ENCODE measurements around the gene MEAK7.
"Not testable (repeated sequence)": the region's sequence is repeated elsewhere in the genome, so short reads cannot be mapped to it uniquely, and the experiment has no call there.

MEAK7 gene

DNA sequence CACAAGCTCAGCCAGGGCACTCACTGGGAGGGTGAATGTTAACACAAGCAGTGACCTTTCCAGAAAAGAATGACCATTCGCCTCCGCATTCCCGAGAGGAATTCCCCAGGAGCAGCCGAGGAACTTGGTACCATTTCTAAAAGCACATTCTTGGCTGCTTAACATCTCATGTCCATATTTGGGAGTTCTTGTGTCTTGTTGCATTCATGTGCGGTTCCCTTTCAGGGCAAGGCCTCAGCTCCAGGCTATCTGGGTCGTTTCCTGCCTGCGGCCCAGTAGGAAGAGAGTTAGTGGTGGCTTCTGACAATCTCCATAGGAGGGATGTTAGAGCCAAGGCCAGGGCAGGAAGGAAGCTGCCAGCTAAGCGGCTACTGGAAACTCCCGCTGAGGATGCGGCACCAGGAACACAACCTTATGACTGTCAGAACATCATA lies 27.8 kb upstream of the MEAK7 start:
- DNase-seq = no peak

DNA sequence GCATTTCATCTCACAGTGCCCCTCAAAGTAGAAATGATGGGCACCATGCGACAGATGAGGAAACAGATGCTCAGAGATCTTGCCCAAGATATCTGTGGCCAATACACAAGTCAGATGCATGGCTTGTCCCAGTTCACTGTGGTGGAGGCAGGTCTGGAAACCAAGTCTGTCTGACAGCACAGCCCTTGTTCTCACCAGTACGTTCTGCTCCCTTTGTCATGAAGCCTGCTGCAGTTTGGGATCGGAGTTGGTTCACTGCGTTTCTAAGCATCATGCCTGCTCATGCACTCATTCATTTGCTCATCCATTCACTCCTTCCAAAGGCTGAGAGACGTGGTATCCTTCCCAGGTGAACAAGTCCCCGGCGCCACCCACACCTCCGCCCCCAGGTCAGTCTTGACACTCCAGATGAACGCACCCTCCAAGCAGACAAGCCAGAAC lies 27.2 kb upstream of the MEAK7 start:
- no peak for DNase-seq

- no peak for DNase-seq
Observed at GRCh38 chr16:84530590-84530989, 26.1 kb upstream of the MEAK7 start.

DNA sequence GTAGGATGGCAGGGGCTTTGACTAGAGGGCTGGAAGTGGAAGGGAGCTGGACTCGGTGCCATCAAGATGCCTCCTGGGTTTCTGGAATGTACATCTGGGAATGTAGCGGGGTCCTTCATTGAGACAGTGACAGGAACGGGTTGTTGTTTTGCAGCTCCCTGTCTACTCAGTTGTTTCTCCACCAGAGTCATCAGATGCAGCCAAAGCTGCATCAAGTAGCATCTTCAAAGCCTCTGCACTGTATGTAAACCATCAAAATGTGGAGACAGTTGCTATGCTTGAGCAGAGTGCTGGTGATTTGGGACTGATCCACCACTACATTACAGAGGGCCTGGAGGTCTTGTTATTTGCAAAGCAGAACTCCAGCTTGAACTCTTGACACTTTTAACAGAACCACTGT lies 25.1 kb upstream of the MEAK7 start:
- DNase-seq = no peak

DNA sequence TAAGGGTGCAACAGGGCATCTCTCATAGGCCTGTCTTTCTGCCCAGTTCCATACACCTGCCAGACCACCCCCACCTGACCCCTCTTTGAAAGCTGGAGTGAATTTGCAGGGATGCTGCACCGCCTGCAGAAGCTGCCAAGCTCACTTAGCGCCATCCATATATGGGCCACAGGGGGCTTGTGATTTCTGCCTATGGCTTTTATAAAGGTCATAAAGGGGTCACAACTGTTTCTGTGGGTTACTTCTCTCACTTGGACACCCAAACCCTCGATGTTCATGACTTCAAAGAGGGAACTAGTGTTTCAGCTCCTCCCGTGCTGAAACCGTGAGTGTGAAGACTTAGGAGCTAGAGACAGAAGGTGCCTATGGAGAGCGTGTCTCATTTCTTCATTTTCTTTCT lies 23.9 kb upstream of the MEAK7 start:
- DNase-seq = no peak

DNA sequence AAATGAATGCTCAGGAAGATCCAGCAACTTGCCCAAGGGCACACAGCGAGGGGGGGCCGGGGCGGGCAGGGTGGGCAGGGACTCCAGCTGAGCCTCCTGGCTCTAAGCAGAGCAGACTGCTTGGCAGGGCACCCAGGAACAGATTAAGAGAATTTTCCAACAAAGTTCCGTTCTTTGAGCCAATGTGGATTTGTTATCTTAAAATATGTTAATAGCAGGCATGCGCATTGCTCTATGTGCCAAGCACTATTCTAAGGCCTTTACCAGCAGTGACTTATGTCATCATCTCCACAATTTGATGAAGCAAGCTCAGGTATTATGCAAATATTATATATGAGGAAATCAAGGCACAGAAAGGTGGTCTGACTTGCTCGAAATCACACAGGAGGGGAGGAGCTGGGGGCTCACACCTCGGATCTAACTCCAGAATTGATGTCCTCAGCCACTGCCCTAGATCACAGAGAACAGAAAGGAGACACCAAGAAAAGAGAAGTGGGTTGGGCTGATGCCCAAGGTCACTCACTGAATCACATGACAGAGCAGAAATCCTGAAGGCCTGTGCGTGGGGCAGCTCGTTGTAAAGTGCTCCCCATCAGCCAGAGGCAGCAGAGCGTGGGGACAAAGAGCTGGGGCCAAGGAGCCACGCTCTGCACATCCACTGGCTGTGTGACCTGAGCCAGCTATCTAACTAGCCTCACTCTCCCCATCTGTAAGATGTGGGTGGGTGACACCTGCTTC lies 23.2 kb upstream of the MEAK7 start:
- DNase-seq = no peak

- DNase-seq = no peak
Observed at GRCh38 chr16:84526794-84527531, 22.5 kb upstream of the MEAK7 start.

- DNase-seq = not testable (repeated sequence)
Observed at GRCh38 chr16:84524941-84525581, 20.6 kb upstream of the MEAK7 start.

- no peak for DNase-seq
Observed at GRCh38 chr16:84524346-84524920, 20.0 kb upstream of the MEAK7 start.

DNA sequence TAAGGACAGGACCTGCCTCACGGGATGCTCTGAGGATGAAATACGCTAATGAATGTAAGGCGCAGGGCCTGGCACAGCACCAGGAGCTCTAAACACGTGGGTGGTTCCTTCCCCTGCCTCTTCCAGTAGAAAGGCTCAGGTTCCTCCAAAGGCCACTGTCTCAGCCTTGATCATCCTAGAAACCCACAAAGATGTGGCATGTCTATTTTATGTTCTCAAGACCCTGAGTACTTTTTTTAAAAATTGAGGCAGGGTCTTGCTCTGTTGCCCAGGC lies 17.0 kb upstream of the MEAK7 start:
- DNase-seq = no peak

- DNase-seq = no peak
Observed at GRCh38 chr16:84520725-84521496, 16.5 kb upstream of the MEAK7 start.

DNA sequence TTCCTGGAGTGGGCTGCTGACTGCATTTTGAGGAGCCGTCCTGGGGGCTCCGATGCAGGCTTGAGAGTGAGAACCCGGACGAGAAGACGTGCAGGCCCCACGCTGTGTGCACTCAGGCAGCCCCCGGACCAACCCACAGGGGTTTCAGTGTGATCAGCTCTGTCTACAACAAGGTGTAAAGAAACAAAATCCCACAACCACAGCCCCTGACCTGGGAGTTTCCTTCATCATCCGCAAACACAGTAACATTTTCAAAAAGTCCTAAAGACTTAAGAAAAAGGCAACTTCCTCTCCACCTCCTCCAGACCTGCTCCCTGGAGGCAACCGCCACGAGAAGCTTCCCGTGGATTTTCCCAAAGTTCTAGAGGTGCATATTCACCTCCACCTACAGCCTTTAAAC lies 15.4 kb upstream of the MEAK7 start:
- DNase-seq = no peak

DNA sequence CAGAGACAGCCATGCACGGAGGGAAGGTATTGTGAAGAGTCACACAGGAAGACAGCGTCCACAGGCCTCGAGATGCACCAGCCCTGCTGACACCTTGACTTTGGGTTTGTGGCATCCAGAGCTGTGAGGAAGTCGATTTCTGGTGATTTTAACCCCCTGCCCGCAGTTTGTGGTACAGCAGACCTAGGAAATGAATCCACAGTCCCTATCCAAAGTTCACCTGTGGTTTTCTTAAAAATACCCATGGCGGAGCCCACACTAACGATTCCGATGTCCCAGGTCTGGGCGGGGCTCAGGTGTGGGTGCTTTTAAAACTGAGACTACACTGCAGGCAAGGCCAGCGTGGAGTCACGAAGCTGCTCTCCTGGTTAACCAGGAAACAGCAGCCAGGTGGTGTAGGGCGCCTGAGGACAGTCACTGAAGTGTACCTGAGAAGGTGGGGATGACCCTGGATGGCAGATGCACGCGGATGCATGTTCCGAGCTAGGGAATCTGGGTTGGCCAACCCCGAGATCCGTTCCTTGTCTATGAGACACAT lies 14.4 kb upstream of the MEAK7 start:
- peak; percentile 75 for DNase-seq

DNA sequence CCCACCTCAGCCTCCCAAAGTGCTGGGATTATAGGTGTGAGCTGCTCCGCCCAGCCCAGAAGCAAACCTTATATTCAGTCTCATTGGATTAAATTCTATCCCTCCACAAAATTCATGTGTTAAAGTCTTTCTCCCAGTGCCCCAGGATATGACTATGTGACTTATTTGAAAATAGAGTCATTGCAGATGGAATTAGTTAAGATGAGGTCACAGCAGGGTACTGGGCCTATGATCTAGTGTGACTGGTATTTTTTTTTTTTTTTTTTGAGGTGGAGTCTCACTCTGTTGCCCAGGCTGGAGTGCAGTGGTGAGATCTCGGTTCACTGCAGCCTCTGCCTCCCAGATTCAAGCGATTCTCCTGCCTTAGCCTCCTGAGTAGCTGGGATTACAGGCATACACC lies 13.8 kb upstream of the MEAK7 start:
- not testable (repeated sequence) for DNase-seq

- no peak for DNase-seq
Observed at GRCh38 chr16:84517366-84517765, 12.9 kb upstream of the MEAK7 start.

- peak; percentile 87 for DNase-seq
Observed at GRCh38 chr16:84514874-84515835, 10.7 kb upstream of the MEAK7 start.

- DNase-seq = no peak
Observed at GRCh38 chr16:84514295-84514873, 9.9 kb upstream of the MEAK7 start.

DNA sequence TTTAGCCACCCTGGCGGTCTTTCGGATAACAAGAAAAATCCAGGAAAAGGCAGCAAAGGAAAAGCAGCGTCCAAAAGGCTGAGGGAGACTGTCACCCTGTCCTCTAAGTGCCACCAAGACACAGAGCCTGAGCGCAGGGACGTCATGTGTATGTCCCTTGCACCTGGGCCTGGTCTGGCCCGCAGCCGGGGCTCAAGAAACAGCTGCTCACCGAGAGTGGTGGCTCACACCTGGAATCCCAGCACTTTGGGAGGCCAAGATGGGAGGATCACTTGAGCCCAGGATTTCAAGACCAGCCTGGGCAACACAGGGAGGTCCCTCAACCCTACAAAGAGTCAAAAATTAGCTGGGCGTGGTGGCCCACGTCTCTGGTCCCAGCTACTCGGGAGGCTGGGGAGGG lies 9.2 kb upstream of the MEAK7 start:
- no peak for DNase-seq

- DNase-seq = no peak
Observed at GRCh38 chr16:84513123-84513522, 8.7 kb upstream of the MEAK7 start.

DNA sequence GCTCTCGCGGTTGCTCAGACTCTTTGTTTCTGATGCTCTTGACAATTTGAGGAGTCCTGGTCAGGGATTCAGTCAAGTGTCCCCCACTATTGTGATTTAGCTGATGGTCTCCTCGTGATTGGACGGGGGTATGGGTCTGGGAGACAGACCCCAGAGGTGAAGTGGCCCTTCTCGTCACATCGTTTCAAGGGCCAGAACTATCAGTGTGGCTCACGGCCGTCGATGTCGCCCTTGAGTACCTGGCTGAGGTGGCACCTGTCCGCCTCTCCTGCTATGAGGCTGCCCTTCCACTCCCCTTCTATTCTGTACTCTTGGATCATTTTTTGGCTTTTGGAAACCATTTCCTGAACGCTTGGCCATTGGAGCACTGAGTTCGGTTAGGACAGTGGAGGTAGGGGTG lies 7.4 kb upstream of the MEAK7 start:
- no peak for DNase-seq

- peak; percentile 96 for DNase-seq
Observed at GRCh38 chr16:84511180-84511800, 6.8 kb upstream of the MEAK7 start.

All from activated CD8-positive, alpha-beta memory T cell treated with anti-CD3 and anti-CD28 coated beads for 24 hours (primary cell).